Neural crest cell (in vitro differentiated cells): Measurements from ENCODE around the gene LIPK. TPM values are rescaled to one million over a fixed set of nuclear protein-coding genes. Genes with fewer than 3 reads are reported as not detected.
A peak's percentile ranks its signal among the peaks of the same experiment; 100 is the strongest.
"Not testable (repeated sequence)": the region's sequence is repeated elsewhere in the genome, so short reads cannot be mapped to it uniquely, and the experiment has no call there.

Experiments used
- DNase-seq: peaks from one replicate; pipeline ENCODE4 v3.0.0; 2021; ENCODE audit warnings: low read depth, mixed read lengths, low spot score
- H3K27ac Mint-ChIP-seq: one replicate; pipeline ENCODE4 v1.8.0; 2021; ENCODE audit warnings: mild to moderate bottlenecking, mixed read lengths; ENCODE audit not compliant: unreplicated experiment
- H3K27me3 Mint-ChIP-seq: 2 replicates; pipeline ENCODE4 v1.8.0; 2021; ENCODE audit warnings: low read depth, mild to moderate bottlenecking, mixed read lengths
- H3K36me3 Mint-ChIP-seq: 2 replicates; pipeline ENCODE4 v1.8.0; 2021; ENCODE audit warnings: low read depth, mild to moderate bottlenecking, mixed read lengths
- H3K4me1 Mint-ChIP-seq: 2 replicates; pipeline ENCODE4 v1.8.0; 2021; ENCODE audit warnings: mixed read lengths
- H3K4me3 Mint-ChIP-seq: one replicate; pipeline ENCODE4 v1.8.0; 2021; ENCODE audit warnings: mild to moderate bottlenecking, mixed read lengths
- H3K9me3 Mint-ChIP-seq: 2 replicates; pipeline ENCODE4 v1.8.0; 2021; ENCODE audit warnings: mixed read lengths
- CTCF ChIP-seq: fragments of 200-600 bp; sonication (generic); conservative IDR thresholded peaks from 2 replicates; pipeline ENCODE4 v1.5.0; 2021; ENCODE audit warnings: antibody characterized with exemption, mild to moderate bottlenecking
- total RNA-seq: library from RNA; stranded (reverse); gene quantifications from 2 replicates; pipeline ENCODE4 v1.2.1, GENCODE V29; 2021

Gene LIPK
- total RNA-seq, 1 donor from 2014 or later = not detected

- peaks cover 6% of the 10 kb centered on the region for H3K27me3 Mint-ChIP-seq
- peak; percentile 45 for TF ChIP-seq CTCF
- H3K36me3 Mint-ChIP-seq = no peaks in the 10 kb centered on the region
- H3K9me3 Mint-ChIP-seq = no peaks in the 10 kb centered on the region
- no peak overlapping the region for H3K4me3 Mint-ChIP-seq
- no peak overlapping the region for H3K27ac Mint-ChIP-seq
- no peak for DNase-seq
- H3K4me1 Mint-ChIP-seq = no peaks in the 10 kb centered on the region
Observed at GRCh38 chr10:88693392-88694020, 12.5 kb upstream of the LIPK start.

GRCh38 chr10:88702848-88703597 lies 3.0 kb upstream of the LIPK start:
- Mint-ChIP-seq H3K4me3 (no peak overlapping the region), H3K27me3 (no peaks in the 10 kb centered on the region), H3K36me3 (no peaks in the 10 kb centered on the region), H3K27ac (no peak overlapping the region), H3K4me1 (no peaks in the 10 kb centered on the region), H3K9me3 (no peaks in the 10 kb centered on the region)
- no peak for TF ChIP-seq CTCF
- no peak for DNase-seq

- TF ChIP-seq CTCF = no peak
- no peak overlapping the region for H3K4me3 Mint-ChIP-seq
- no peaks in the 10 kb centered on the region for H3K36me3 Mint-ChIP-seq
- H3K4me1 Mint-ChIP-seq = no peaks in the 10 kb centered on the region
- H3K9me3 Mint-ChIP-seq = no peaks in the 10 kb centered on the region
- no peaks in the 10 kb centered on the region for H3K27me3 Mint-ChIP-seq
- DNase-seq = no peak
- H3K27ac Mint-ChIP-seq = no peak overlapping the region
Observed at GRCh38 chr10:88707429-88708155, 1.5 kb downstream of the LIPK start.

- not testable (repeated sequence) for H3K36me3 Mint-ChIP-seq, DNase-seq, H3K9me3 Mint-ChIP-seq, H3K27me3 Mint-ChIP-seq, H3K4me3 Mint-ChIP-seq, H3K4me1 Mint-ChIP-seq, H3K27ac Mint-ChIP-seq
Observed at GRCh38 chr10:88709361-88709760, 3.3 kb downstream of the LIPK start.

GRCh38 chr10:88715517-88715916 lies 9.5 kb downstream of the LIPK start:
- Mint-ChIP-seq H3K9me3 (no peaks in the 10 kb centered on the region), H3K27ac (no peak overlapping the region), H3K36me3 (no peaks in the 10 kb centered on the region), H3K4me1 (no peaks in the 10 kb centered on the region), H3K27me3 (no peaks in the 10 kb centered on the region), H3K4me3 (no peak overlapping the region)
- no peak for TF ChIP-seq CTCF
- no peak for DNase-seq

- peaks cover 2% of the 10 kb centered on the region for H3K27me3 Mint-ChIP-seq
Observed at GRCh38 chr10:88721392-88721791, 15.3 kb downstream of the LIPK start.

More at GRCh38 chr10:88721392-88721791, 15.3 kb downstream of the LIPK start:
- Mint-ChIP-seq H3K27ac (no peak overlapping the region), H3K4me3 (no peak overlapping the region), H3K4me1 (no peaks in the 10 kb centered on the region), H3K9me3 (peaks cover 2% of the 10 kb centered on the region), H3K36me3 (no peaks in the 10 kb centered on the region)
- TF ChIP-seq CTCF = no peak
- DNase-seq = no peak
